Stimulated activated CD8-positive, alpha-beta memory T cell treated with anti-CD3 and anti-CD28 coated beads, Interleukin-7, amount 100 ng/mL, for 48 hours (primary cell): ENCODE results near the gene CIB4.
A peak's percentile ranks its signal among the peaks of the same experiment; 100 is the strongest.

Experiments used
- DNase-seq, 2 donors: peaks; one replicate each; pipeline ENCODE4 v3.0.0-alpha.2; 2020; ENCODE audit warnings: low read depth in 1 of 2; ENCODE audit errors: extremely low read depth in 1 of 2

Gene CIB4

GRCh38 chr2:26584191-26584590 lies 57.0 kb downstream of the CIB4 start:
- DNase-seq: no peak

GRCh38 chr2:26583381-26583911 lies 57.7 kb downstream of the CIB4 start:
- DNase-seq: no peak

GRCh38 chr2:26582890-26583289 lies 58.3 kb downstream of the CIB4 start:
- DNase-seq: no peak

- DNase-seq: no peak
Measured at GRCh38 chr2:26581991-26582842, 58.9 kb downstream of the CIB4 start.

- no peak for DNase-seq
Measured at GRCh38 chr2:26581266-26581990, 59.7 kb downstream of the CIB4 start.

- no peak for DNase-seq
Measured at GRCh38 chr2:26580751-26581150, 60.4 kb downstream of the CIB4 start.

GRCh38 chr2:26580151-26580550 lies 61.0 kb downstream of the CIB4 start:
- no peak for DNase-seq

GRCh38 chr2:26579723-26580040 lies 61.5 kb downstream of the CIB4 start:
- no peak for DNase-seq

- DNase-seq: no peak
Measured at GRCh38 chr2:26579025-26579722, 62.0 kb downstream of the CIB4 start.

GRCh38 chr2:26578581-26578980 lies 62.6 kb downstream of the CIB4 start:
- no peak for DNase-seq

- DNase-seq: no peak
Measured at GRCh38 chr2:26578113-26578458, 63.1 kb downstream of the CIB4 start.

GRCh38 chr2:26577442-26578112 lies 63.6 kb downstream of the CIB4 start:
- DNase-seq: peak in 1 of 2 donors; percentile 28

GRCh38 chr2:26576565-26577441 lies 64.4 kb downstream of the CIB4 start:
- DNase-seq: no peak

- DNase-seq: no peak
Measured at GRCh38 chr2:26575836-26576564, 65.2 kb downstream of the CIB4 start.

- DNase-seq: no peak
Measured at GRCh38 chr2:26574900-26575560, 66.1 kb downstream of the CIB4 start.

- no peak for DNase-seq
Measured at GRCh38 chr2:26574066-26574899, 66.9 kb downstream of the CIB4 start.

GRCh38 chr2:26573241-26573925 lies 67.8 kb downstream of the CIB4 start:
- no peak for DNase-seq
